Measurements from ENCODE around the gene MYL2.

Gene MYL2

GRCh38 chr12:110928700-110929099, 8.3 kb upstream of the MYL2 start:
- no peaks in the 10 kb centered on the region for H3K9me3 ChIP-seq (ENCODE audit: control insufficient read depth, low read length)
- H3K36me3 ChIP-seq (ENCODE audit: control insufficient read depth, insufficient read depth, low read length, severe bottlenecking), result no peaks in the 10 kb centered on the region
- H3K4me1 ChIP-seq (ENCODE audit: control insufficient read depth, insufficient read depth, low read length), result no peaks in the 10 kb centered on the region
- DNase-seq (ENCODE audit: low read depth), result no peak
- peaks cover 50% of the 10 kb centered on the region for H3K27me3 ChIP-seq (replicated peaks; ENCODE audit: control insufficient read depth, insufficient read depth, low read length)
- H3K9ac ChIP-seq (ENCODE audit: low read length), result no peak overlapping the region
- no peak overlapping the region for H3K4me3 ChIP-seq (ENCODE audit: low read length)

GRCh38 chr12:110927546-110927945, 7.2 kb upstream of the MYL2 start:
- DNase-seq (ENCODE audit: low read depth), result no peak
- Histone ChIP-seq H3K9ac (ENCODE audit: low read length) (no peak overlapping the region), H3K4me3 (ENCODE audit: low read length) (no peak overlapping the region), H3K36me3 (ENCODE audit: control insufficient read depth, insufficient read depth, low read length, severe bottlenecking) (no peaks in the 10 kb centered on the region), H3K9me3 (ENCODE audit: control insufficient read depth, low read length) (no peaks in the 10 kb centered on the region), H3K27me3 (replicated peaks; ENCODE audit: control insufficient read depth, insufficient read depth, low read length) (peaks cover 49% of the 10 kb centered on the region), H3K4me1 (ENCODE audit: control insufficient read depth, insufficient read depth, low read length) (no peaks in the 10 kb centered on the region)

GRCh38 chr12:110923692-110924334, 3.4 kb upstream of the MYL2 start:
- Histone ChIP-seq H3K9ac (ENCODE audit: low read length) (no peak overlapping the region), H3K36me3 (ENCODE audit: control insufficient read depth, insufficient read depth, low read length, severe bottlenecking) (no peaks in the 10 kb centered on the region), H3K4me1 (ENCODE audit: control insufficient read depth, insufficient read depth, low read length) (no peaks in the 10 kb centered on the region), H3K27me3 (replicated peaks; ENCODE audit: control insufficient read depth, insufficient read depth, low read length) (peaks cover 31% of the 10 kb centered on the region), H3K4me3 (ENCODE audit: low read length) (no peak overlapping the region), H3K9me3 (ENCODE audit: control insufficient read depth, low read length) (no peaks in the 10 kb centered on the region)
- no peak for DNase-seq (ENCODE audit: low read depth)

GRCh38 chr12:110923192-110923591, 2.8 kb upstream of the MYL2 start:
- no peak for DNase-seq (ENCODE audit: low read depth)
- Histone ChIP-seq H3K27me3 (replicated peaks; ENCODE audit: control insufficient read depth, insufficient read depth, low read length) (peaks cover 25% of the 10 kb centered on the region), H3K36me3 (ENCODE audit: control insufficient read depth, insufficient read depth, low read length, severe bottlenecking) (no peaks in the 10 kb centered on the region)

GRCh38 chr12:110922652-110923051, 2.3 kb upstream of the MYL2 start:
- no peaks in the 10 kb centered on the region for H3K4me1 ChIP-seq (ENCODE audit: control insufficient read depth, insufficient read depth, low read length)
- peaks cover 22% of the 10 kb centered on the region for H3K27me3 ChIP-seq (replicated peaks; ENCODE audit: control insufficient read depth, insufficient read depth, low read length)
- H3K9me3 ChIP-seq (ENCODE audit: control insufficient read depth, low read length), result no peaks in the 10 kb centered on the region
- H3K36me3 ChIP-seq (ENCODE audit: control insufficient read depth, insufficient read depth, low read length, severe bottlenecking), result no peaks in the 10 kb centered on the region
- DNase-seq (ENCODE audit: low read depth), result no peak
- H3K9ac ChIP-seq (ENCODE audit: low read length), result no peak overlapping the region
- no peak overlapping the region for H3K4me3 ChIP-seq (ENCODE audit: low read length)

More at GRCh38 chr12:110923192-110923591, 2.8 kb upstream of the MYL2 start:
- Histone ChIP-seq H3K4me3 (ENCODE audit: low read length) (no peak overlapping the region), H3K9me3 (ENCODE audit: control insufficient read depth, low read length) (no peaks in the 10 kb centered on the region), H3K9ac (ENCODE audit: low read length) (no peak overlapping the region), H3K4me1 (ENCODE audit: control insufficient read depth, insufficient read depth, low read length) (no peaks in the 10 kb centered on the region)

- no peaks in the 10 kb centered on the region for H3K4me1 ChIP-seq (ENCODE audit: control insufficient read depth, insufficient read depth, low read length)
- no peaks in the 10 kb centered on the region for H3K36me3 ChIP-seq (ENCODE audit: control insufficient read depth, insufficient read depth, low read length, severe bottlenecking)
- DNase-seq (ENCODE audit: low read depth), result no peak
These were observed 883 bp upstream of the MYL2 start for GRCh38 chr12:110921262-110921661.

GRCh38 chr12:110919720-110920119, 659 bp downstream of the MYL2 start:
- H3K4me1 ChIP-seq (ENCODE audit: control insufficient read depth, insufficient read depth, low read length), result no peaks in the 10 kb centered on the region
- no peak for DNase-seq (ENCODE audit: low read depth)

More at GRCh38 chr12:110921262-110921661, 883 bp upstream of the MYL2 start:
- Histone ChIP-seq H3K9me3 (ENCODE audit: control insufficient read depth, low read length) (no peaks in the 10 kb centered on the region), H3K27me3 (replicated peaks; ENCODE audit: control insufficient read depth, insufficient read depth, low read length) (peaks cover 18% of the 10 kb centered on the region), H3K9ac (ENCODE audit: low read length) (no peak overlapping the region), H3K4me3 (ENCODE audit: low read length) (no peak overlapping the region)

GRCh38 chr12:110917961-110918360, 2.4 kb downstream of the MYL2 start:
- H3K4me3 ChIP-seq (ENCODE audit: low read length), result no peak overlapping the region
- H3K36me3 ChIP-seq (ENCODE audit: control insufficient read depth, insufficient read depth, low read length, severe bottlenecking), result no peaks in the 10 kb centered on the region
- H3K4me1 ChIP-seq (ENCODE audit: control insufficient read depth, insufficient read depth, low read length), result no peaks in the 10 kb centered on the region
- DNase-seq (ENCODE audit: low read depth), result no peak
- H3K9me3 ChIP-seq (ENCODE audit: control insufficient read depth, low read length), result no peaks in the 10 kb centered on the region
- H3K27me3 ChIP-seq (replicated peaks; ENCODE audit: control insufficient read depth, insufficient read depth, low read length), result peaks cover 14% of the 10 kb centered on the region
- H3K9ac ChIP-seq (ENCODE audit: low read length), result no peak overlapping the region

More at GRCh38 chr12:110919720-110920119, 659 bp downstream of the MYL2 start:
- H3K4me3 ChIP-seq (ENCODE audit: low read length), result no peak overlapping the region
- no peak overlapping the region for H3K9ac ChIP-seq (ENCODE audit: low read length)
- no peaks in the 10 kb centered on the region for H3K9me3 ChIP-seq (ENCODE audit: control insufficient read depth, low read length)
- peaks cover 7% of the 10 kb centered on the region for H3K27me3 ChIP-seq (replicated peaks; ENCODE audit: control insufficient read depth, insufficient read depth, low read length)
- H3K36me3 ChIP-seq (ENCODE audit: control insufficient read depth, insufficient read depth, low read length, severe bottlenecking), result no peaks in the 10 kb centered on the region

- DNase-seq (ENCODE audit: low read depth), result no peak
- no peaks in the 10 kb centered on the region for H3K9me3 ChIP-seq (ENCODE audit: control insufficient read depth, low read length)
- no peaks in the 10 kb centered on the region for H3K4me1 ChIP-seq (ENCODE audit: control insufficient read depth, insufficient read depth, low read length)
- no peak overlapping the region for H3K4me3 ChIP-seq (ENCODE audit: low read length)
- peaks cover 16% of the 10 kb centered on the region for H3K27me3 ChIP-seq (replicated peaks; ENCODE audit: control insufficient read depth, insufficient read depth, low read length)
- no peaks in the 10 kb centered on the region for H3K36me3 ChIP-seq (ENCODE audit: control insufficient read depth, insufficient read depth, low read length, severe bottlenecking)
- H3K9ac ChIP-seq (ENCODE audit: low read length), result no peak overlapping the region
These were observed 2.9 kb downstream of the MYL2 start for GRCh38 chr12:110917467-110917866.

- Histone ChIP-seq H3K36me3 (ENCODE audit: control insufficient read depth, insufficient read depth, low read length, severe bottlenecking) (no peaks in the 10 kb centered on the region), H3K9ac (ENCODE audit: low read length) (no peak overlapping the region), H3K9me3 (ENCODE audit: control insufficient read depth, low read length) (no peaks in the 10 kb centered on the region), H3K27me3 (replicated peaks; ENCODE audit: control insufficient read depth, insufficient read depth, low read length) (peaks cover 13% of the 10 kb centered on the region), H3K4me3 (ENCODE audit: low read length) (no peak overlapping the region), H3K4me1 (ENCODE audit: control insufficient read depth, insufficient read depth, low read length) (no peaks in the 10 kb centered on the region)
- no peak for DNase-seq (ENCODE audit: low read depth)
These were observed 4.0 kb downstream of the MYL2 start for GRCh38 chr12:110916295-110916875.

- no peaks in the 10 kb centered on the region for H3K4me1 ChIP-seq (ENCODE audit: control insufficient read depth, insufficient read depth, low read length)
- no peak for DNase-seq (ENCODE audit: low read depth)
These were observed 7.0 kb downstream of the MYL2 start for GRCh38 chr12:110913119-110914056.

More at GRCh38 chr12:110913119-110914056, 7.0 kb downstream of the MYL2 start:
- no peak overlapping the region for H3K4me3 ChIP-seq (ENCODE audit: low read length)
- H3K27me3 ChIP-seq (replicated peaks; ENCODE audit: control insufficient read depth, insufficient read depth, low read length), result peaks cover 30% of the 10 kb centered on the region
- H3K9me3 ChIP-seq (ENCODE audit: control insufficient read depth, low read length), result peaks cover 6% of the 10 kb centered on the region
- no peaks in the 10 kb centered on the region for H3K36me3 ChIP-seq (ENCODE audit: control insufficient read depth, insufficient read depth, low read length, severe bottlenecking)
- no peak overlapping the region for H3K9ac ChIP-seq (ENCODE audit: low read length)

Data from adipocyte (in vitro differentiated cells).